Fibroblast of pulmonary artery (primary cell): ENCODE data around the gene ST6GAL1.

Source experiments
- DNase-seq: peaks from one replicate; pipeline ENCODE4 v3.0.0-alpha.2; 2010; ENCODE audit warnings: low read depth
- H3K4me3 ChIP-seq: replicated peaks from 2 replicates; pipeline ENCODE4 v1.5.1; 2011; ENCODE audit warnings: low read depth, mild to moderate bottlenecking, control low read depth, low read length, moderate library complexity
- CTCF ChIP-seq: IDR thresholded peaks from 2 replicates; pipeline ENCODE4 v1.5.1; 2011; ENCODE audit warnings: mild to moderate bottlenecking, control low read depth, low read length, inconsistent platforms; ENCODE audit errors: missing control alignments

The ST6GAL1 gene

GRCh38 chr3:186996356-186996755 is 66.0 kb downstream of the ST6GAL1 start:
- H3K4me3 ChIP-seq = no peak overlapping the region
- no peak for TF ChIP-seq CTCF
- no peak for DNase-seq

DNA sequence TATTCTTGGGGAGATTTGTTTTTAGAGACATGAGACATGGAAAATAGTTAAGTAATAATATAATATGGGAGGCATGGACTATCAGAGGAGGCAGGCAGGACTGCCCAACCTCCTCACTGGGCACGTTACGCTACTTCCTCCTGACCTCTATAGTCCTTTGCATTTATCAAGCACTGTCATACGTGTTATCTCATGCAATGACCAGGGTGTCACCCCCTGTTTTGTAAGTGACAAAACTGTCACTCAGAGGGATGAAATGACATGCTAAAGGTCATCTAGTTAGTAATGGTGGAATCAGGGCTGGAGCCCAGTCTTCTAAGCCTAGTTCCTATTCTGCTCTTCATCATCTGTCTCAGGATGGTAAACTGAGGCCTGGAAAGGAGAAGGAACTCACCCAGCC is 66.7 kb downstream of the ST6GAL1 start:
- TF ChIP-seq CTCF = no peak
- H3K4me3 ChIP-seq = no peak overlapping the region
- no peak for DNase-seq

GRCh38 chr3:186997473-186997939 is 67.2 kb downstream of the ST6GAL1 start:
- no peak for DNase-seq
- TF ChIP-seq CTCF = no peak
- H3K4me3 ChIP-seq = no peak overlapping the region

GRCh38 chr3:186998937-186999368 is 68.6 kb downstream of the ST6GAL1 start:
- no peak overlapping the region for H3K4me3 ChIP-seq
- DNase-seq = no peak

DNA sequence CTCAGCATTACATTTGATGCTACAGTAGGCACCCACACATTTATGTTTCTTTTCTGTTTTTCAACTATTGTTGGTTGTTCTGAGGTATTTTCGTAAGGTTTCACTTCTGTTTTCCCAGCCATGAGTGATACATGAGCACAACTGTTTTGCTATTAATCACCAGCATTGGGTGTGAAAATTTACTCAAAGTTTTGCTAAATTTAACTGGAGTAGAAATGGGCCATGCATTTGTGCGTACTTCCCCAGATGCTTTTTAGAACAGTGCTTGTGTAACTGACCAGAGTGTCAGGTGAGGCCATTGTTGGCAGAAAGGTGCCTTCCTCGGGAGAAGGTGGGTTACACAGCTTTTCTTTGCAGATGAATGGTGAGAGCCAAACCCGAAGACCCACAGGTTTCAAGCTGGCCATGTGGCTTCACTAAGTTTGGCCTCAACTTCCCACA is 70.4 kb downstream of the ST6GAL1 start:
- TF ChIP-seq CTCF = no peak
- DNase-seq = no peak
- no peak overlapping the region for H3K4me3 ChIP-seq

More at GRCh38 chr3:186998937-186999368, 68.6 kb downstream of the ST6GAL1 start:
- no peak for TF ChIP-seq CTCF

DNA sequence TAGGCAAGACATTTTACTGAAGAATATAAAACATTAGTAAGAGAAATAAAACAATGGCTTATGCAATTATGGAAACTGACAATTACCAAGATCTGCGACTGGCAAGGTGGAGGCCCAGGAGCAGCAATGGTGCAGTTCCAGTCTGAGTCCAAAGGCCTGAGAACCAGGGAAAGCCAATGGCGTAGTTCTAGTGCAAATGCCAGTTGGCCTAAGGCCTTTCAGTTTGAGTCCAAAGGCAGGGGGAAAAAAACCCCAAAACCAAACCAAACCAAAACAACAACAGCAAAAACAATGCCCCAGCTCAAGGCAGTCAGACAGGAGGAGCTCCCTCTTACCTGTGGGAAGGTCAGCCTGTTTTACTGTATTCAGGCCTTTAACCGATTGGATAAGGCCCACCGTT is 72.6 kb downstream of the ST6GAL1 start:
- no peak for DNase-seq
- H3K4me3 ChIP-seq = no peak overlapping the region
- no peak for TF ChIP-seq CTCF

DNA sequence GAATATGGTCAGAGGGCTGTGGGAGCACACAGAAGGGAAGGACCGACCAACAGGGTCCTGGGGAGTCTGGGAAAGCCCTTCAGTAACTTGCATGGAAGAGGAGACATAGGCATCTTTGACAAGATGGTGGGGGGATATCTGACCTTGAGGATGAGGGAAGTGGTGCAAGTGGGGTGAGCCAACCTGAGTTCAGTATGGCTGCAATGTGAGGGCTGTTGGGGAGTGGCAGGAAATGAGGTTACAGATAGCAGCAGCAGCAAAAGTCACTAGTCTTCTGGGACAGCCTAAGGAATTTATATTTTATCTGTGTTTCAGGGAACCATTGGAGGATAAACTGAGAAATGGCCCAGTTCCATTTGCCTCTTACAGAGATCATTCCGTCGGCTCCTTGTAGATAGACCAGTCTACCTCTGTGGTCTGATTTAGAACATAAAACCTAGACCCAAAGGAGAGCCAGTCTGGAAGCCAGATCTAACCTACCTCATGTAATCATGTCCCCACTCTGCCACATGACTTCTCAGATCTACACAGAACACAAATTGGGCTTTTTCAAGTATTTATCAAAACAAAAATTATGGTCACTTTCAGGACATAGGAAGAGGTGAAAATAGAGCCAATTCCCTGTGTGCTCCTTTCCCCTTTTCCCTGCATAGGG is 75.6 kb downstream of the ST6GAL1 start:
- no peak overlapping the region for H3K4me3 ChIP-seq
- DNase-seq = no peak
- TF ChIP-seq CTCF = no peak
